ENCODE data around the gene SRGAP3.

- TF ChIP-seq CTCF (IDR thresholded peaks at IDR 0.05) (no peak), POLR2A (IDR thresholded peaks at IDR 0.05) (no peak)
Observed at GRCh38 chr3:9248522-9249271, 749 bp downstream of the SRGAP3 start.

All from body of pancreas (tissue), 4 donors.